ENCODE results near the gene OIT3. TPM values are rescaled to one million over a fixed set of nuclear protein-coding genes. Genes with fewer than 3 reads are reported as not detected.

OIT3 gene
- total RNA-seq, 4 donors from 2014 or later: not detected

DNA sequence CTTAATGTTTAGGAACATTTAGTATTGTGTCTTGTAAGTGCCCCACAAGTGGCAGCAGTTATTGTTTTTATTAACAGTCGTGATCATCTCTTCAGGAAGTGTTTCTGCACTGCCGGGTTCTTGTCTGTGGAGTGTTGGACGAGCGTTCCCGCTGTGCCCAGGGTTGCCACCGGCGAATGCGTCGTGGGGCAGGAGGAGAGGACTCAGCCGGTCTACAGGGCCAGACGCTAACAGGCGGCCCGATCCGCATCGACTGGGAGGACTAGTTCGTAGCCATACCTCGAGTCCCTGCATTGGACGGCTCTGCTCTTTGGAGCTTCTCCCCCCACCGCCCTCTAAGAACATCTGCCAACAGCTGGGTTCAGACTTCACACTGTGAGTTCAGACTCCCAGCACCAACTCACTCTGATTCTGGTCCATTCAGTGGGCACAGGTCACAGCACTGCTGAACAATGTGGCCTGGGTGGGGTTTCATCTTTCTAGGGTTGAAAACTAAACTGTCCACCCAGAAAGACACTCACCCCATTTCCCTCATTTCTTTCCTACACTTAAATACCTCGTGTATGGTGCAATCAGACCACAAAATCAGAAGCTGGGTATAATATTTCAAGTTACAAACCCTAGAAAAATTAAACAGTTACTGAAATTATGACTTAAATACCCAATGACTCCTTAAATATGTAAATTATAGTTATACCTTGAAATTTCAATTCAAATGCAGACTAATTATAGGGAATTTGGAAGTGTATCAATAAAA is 38.9 kb downstream of the OIT3 start:
- DNase-seq (ENCODE audit: low spot score in 2 of 2): no peak
- Histone ChIP-seq H3K9me3 (no peaks in the 10 kb centered on the region), H3K4me1 (no peaks in the 10 kb centered on the region), H3K36me3 (no peaks in the 10 kb centered on the region), H3K4me3 (no peak overlapping the region), H3K27me3 (no peaks in the 10 kb centered on the region), H3K27ac (no peak overlapping the region)
- TF ChIP-seq EP300 (IDR thresholded peaks at IDR 0.05) (no peak), POLR2A (IDR thresholded peaks at IDR 0.05) (no peak), CTCF (IDR thresholded peaks at IDR 0.05) (no peak)
- 91 to 92% methylated on average over 20 of the region's 20 CpGs for WGBS, 2 donors

- TF ChIP-seq POLR2A (IDR thresholded peaks at IDR 0.05) (no peak), EP300 (IDR thresholded peaks at IDR 0.05) (no peak), CTCF (IDR thresholded peaks at IDR 0.05) (no peak)
- no peaks in the 10 kb centered on the region for H3K36me3 ChIP-seq
- 89 to 90% methylated on average over 6 of the region's 6 CpGs for WGBS, 2 donors
- H3K4me3 ChIP-seq: no peak overlapping the region
- H3K4me1 ChIP-seq: no peaks in the 10 kb centered on the region
- no peaks in the 10 kb centered on the region for H3K27me3 ChIP-seq
- DNase-seq (ENCODE audit: low spot score in 2 of 2): no peak
- no peaks in the 10 kb centered on the region for H3K9me3 ChIP-seq
- H3K27ac ChIP-seq: no peak overlapping the region
These were observed 41.8 kb downstream of the OIT3 start for GRCh38 chr10:72935361-72935760.

- Histone ChIP-seq H3K36me3 (no peaks in the 10 kb centered on the region), H3K4me3 (no peak overlapping the region), H3K27me3 (no peaks in the 10 kb centered on the region), H3K4me1 (no peaks in the 10 kb centered on the region), H3K27ac (no peak overlapping the region), H3K9me3 (no peaks in the 10 kb centered on the region)
- DNase-seq (ENCODE audit: low spot score in 2 of 2): no peak
- WGBS, 2 donors: 82 to 86% methylated on average over 2 of the region's 2 CpGs
- TF ChIP-seq CTCF (IDR thresholded peaks at IDR 0.05) (no peak), EP300 (IDR thresholded peaks at IDR 0.05) (no peak), POLR2A (IDR thresholded peaks at IDR 0.05) (no peak)
These were observed 50.1 kb downstream of the OIT3 start for GRCh38 chr10:72943498-72944234.

DNA sequence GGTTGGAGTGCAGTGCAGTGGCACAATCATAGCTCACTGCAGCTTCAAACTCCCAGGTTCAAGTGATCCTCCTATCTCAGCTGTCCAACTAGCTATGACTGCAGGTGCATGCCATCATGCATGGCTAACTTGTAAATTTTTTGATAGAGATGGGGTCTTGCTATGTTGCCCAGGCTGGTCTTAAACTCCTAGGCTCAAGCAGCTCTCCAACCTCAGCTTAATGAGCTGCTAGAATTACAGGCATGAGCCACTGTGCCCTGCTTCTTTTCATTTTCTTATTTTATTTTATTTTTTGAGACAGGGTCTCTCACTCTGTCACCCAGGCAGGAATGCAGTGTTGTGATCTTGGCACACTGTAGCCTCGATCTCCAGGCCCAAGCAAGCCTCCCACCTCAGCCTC is 53.4 kb downstream of the OIT3 start:
- Histone ChIP-seq H3K4me1 (no peaks in the 10 kb centered on the region), H3K27me3 (no peaks in the 10 kb centered on the region), H3K27ac (no peak overlapping the region), H3K36me3 (no peaks in the 10 kb centered on the region), H3K9me3 (no peaks in the 10 kb centered on the region), H3K4me3 (no peak overlapping the region)
- TF ChIP-seq EP300 (IDR thresholded peaks at IDR 0.05) (no peak), CTCF (IDR thresholded peaks at IDR 0.05) (no peak), POLR2A (IDR thresholded peaks at IDR 0.05) (no peak)
- WGBS, 2 donors: 89 to 92% methylated on average over 1 of the region's 1 CpG
- no peak for DNase-seq (ENCODE audit: low spot score in 2 of 2)

- Histone ChIP-seq H3K9me3 (no peaks in the 10 kb centered on the region), H3K27ac (no peak overlapping the region), H3K4me1 (no peaks in the 10 kb centered on the region), H3K27me3 (no peaks in the 10 kb centered on the region), H3K4me3 (no peak overlapping the region), H3K36me3 (no peaks in the 10 kb centered on the region)
- 42 to 58% methylated on average over 6 of the region's 6 CpGs for WGBS, 2 donors
- DNase-seq (ENCODE audit: low spot score in 2 of 2): no peak
- TF ChIP-seq EP300 (IDR thresholded peaks at IDR 0.05): no peak
- no peak for TF ChIP-seq CTCF (IDR thresholded peaks at IDR 0.05)
- no peak for TF ChIP-seq POLR2A (IDR thresholded peaks at IDR 0.05)
These were observed 55.2 kb downstream of the OIT3 start for GRCh38 chr10:72948762-72949161.

All from tibial nerve (tissue), 4 donors.